Kidney epithelial cell (primary cell): Measurements from ENCODE around the gene CDH15. TPM values are rescaled to one million over a fixed set of nuclear protein-coding genes. Genes with fewer than 3 reads are reported as not detected.
"Not testable (repeated sequence)": the region's sequence is repeated elsewhere in the genome, so short reads cannot be mapped to it uniquely, and the experiment has no call there.

Source experiments
- DNase-seq: peaks from one replicate; pipeline ENCODE4 v3.0.0-alpha.2; 2010; ENCODE audit warnings: low read depth
- H3K27me3 ChIP-seq: 2 replicates; pipeline ENCODE4 v1.6.0; 2011; ENCODE audit warnings: low read length; ENCODE audit not compliant: control insufficient read depth, insufficient read depth
- H3K36me3 ChIP-seq: 2 replicates; pipeline ENCODE4 v1.5.1; 2011; ENCODE audit warnings: low read length; ENCODE audit not compliant: control insufficient read depth, insufficient read depth
- H3K4me3 ChIP-seq: 2 replicates; pipeline ENCODE4 v1.5.1; 2011; ENCODE audit warnings: low read depth, mild to moderate bottlenecking, control low read depth, low read length
- total RNA-seq: library from RNA; depleted of rRNA; stranded (reverse); fragments of >200 nt; gene quantifications from 2 replicates; pipeline ENCODE4 v1.2.3, GENCODE V29; 2015
- TF ChIP-seq, protein P1 (sequence below): IDR thresholded peaks from 2 replicates; pipeline ENCODE4 v1.5.1; 2011; ENCODE audit warnings: mild to moderate bottlenecking, moderate library complexity, low read length, control low read depth, inconsistent platforms; ENCODE audit not compliant: insufficient read depth, poor library complexity, severe bottlenecking

The CDH15 gene
- total RNA-seq, 1 donor from 2014 or later, result 0.50 TPM

DNA sequence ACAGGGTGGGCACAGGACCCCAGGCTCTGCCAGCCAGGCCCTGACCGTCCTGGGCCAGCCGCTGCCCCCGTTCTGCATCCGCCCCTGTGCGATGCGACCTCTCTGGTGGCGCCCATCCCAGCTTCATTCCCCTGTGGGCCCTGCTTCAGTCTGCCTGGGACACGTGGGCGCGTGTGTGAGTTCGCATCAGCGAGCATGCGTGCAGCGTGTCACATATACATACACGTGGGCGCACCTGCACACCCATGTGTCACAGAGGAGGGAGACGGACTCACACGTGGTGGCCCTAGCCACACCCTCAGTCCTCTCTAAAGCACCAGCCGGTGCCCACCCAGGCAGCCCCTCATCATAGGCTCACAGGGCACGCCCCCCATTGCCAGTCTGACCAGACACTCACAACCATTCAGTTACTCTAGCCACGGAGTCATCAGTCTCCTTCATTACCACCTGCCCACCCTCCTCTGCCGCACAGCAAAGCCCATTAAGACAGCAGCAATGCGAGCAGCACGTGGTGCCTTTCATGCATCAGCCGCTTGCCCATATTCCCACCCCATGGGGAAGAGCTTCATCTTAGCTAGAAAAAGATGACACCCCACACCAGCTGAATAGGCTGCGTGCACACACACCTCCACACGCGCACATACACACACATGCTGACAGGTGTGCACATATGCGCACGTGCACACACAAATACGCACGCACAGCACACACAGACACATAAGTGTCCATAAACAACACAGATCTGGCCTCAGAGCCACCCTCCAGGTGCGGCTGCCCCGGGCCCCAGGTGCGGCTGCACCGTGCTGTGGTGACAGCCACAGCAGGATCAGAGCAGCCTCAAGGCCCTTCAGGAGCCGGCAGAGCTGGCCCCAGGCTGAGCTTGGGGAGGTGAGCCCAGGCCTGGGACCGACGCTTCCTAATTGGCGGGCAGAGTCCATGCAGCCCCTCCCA is 9.5 kb upstream of the CDH15 start:
- DNase-seq, result no peak

DNA sequence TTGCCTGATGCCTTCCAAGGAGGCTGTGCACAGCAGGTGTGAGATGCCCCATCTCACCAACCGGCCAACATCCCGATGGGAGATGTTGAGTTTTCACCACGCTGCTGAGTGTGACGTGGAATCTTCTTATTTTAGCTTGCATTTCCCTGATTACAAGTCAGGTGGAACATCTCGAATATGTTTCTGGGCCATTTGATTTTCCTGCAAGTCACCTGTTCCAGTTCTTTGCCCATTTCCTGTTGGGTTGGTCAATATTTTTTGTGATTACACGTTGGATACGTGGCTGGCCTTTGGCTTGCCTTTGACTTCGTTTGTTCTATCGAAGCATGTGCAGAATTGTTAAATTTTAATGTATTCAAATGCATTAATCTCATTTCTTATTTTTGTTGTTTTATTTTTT is 8.3 kb upstream of the CDH15 start:
- Histone ChIP-seq H3K4me3 (no peak overlapping the region), H3K27me3 (peaks cover 30% of the 10 kb centered on the region), H3K36me3 (no peaks in the 10 kb centered on the region)
- no peak for DNase-seq
- TF ChIP-seq, protein P1, sequence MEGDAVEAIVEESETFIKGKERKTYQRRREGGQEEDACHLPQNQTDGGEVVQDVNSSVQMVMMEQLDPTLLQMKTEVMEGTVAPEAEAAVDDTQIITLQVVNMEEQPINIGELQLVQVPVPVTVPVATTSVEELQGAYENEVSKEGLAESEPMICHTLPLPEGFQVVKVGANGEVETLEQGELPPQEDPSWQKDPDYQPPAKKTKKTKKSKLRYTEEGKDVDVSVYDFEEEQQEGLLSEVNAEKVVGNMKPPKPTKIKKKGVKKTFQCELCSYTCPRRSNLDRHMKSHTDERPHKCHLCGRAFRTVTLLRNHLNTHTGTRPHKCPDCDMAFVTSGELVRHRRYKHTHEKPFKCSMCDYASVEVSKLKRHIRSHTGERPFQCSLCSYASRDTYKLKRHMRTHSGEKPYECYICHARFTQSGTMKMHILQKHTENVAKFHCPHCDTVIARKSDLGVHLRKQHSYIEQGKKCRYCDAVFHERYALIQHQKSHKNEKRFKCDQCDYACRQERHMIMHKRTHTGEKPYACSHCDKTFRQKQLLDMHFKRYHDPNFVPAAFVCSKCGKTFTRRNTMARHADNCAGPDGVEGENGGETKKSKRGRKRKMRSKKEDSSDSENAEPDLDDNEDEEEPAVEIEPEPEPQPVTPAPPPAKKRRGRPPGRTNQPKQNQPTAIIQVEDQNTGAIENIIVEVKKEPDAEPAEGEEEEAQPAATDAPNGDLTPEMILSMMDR, result no peak

More for the DNA sequence above, 9.5 kb upstream of the CDH15 start:
- Histone ChIP-seq H3K27me3 (peaks cover 27% of the 10 kb centered on the region), H3K36me3 (no peaks in the 10 kb centered on the region), H3K4me3 (no peak overlapping the region)
- TF ChIP-seq, protein P1, result no peak

DNA sequence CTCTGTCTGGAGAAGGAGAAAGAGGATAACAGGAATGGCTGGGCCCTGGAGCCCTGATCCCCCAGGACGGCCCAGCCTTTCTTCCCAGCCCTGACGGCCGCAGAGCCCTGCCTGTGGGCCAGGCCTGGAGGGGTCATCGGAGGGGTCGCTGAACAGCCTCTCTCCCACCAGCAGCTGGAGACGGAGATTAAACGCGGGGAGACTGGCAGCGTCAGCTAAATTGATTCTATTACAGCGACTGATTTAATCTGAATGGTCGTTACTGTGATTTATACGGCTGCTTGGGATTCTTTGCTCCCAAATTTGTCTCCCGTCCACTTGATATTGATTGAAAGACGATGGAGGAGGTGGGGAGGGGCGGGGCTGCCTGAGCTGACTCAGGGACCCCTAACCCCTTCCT is 7.1 kb upstream of the CDH15 start:
- no peak for DNase-seq
- TF ChIP-seq, protein P1, result no peak
- Histone ChIP-seq H3K4me3 (no peak overlapping the region), H3K36me3 (no peaks in the 10 kb centered on the region), H3K27me3 (peaks cover 39% of the 10 kb centered on the region)

DNA sequence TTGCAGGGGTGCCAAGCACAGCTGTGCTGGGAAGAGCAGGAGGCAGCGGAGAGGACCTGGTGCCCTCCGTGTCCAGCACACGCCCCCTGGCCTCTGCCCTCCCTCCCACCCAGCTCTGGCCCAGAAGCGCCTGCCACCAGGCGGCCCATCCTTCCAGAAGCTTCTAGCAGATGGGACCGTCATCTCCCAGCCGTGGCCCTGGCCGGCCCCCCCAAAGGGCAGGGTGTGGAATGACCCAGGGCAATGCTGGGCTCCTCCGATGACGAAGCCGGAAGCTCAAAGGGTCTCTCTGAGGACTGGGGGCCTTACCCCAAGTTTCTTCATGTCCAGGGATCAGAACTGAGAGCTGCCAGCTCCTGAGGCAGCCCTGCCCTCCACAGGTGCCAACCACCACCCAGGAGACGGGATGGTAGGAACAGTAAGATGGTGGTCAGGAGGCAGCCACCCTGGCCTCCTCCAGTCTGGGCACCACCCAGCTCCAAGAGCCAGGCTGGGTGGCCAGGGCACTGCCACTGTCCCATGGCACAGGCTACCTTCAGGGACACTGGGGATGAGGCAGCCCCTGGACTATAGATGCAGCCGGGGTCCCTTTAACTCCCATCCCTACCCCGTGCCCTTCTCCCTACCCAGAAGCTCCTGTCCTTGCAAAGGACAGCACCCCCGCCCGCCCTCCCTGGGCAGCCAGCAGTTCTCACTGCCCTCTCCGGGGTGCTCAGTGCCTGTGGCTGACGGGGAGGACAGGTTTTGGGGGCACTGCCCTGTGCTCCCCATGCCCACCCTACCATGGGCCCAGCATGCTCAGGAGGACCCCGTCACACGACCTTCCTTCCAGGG is 6.5 kb upstream of the CDH15 start:
- TF ChIP-seq, protein P1, result no peak
- Histone ChIP-seq H3K4me3 (no peak overlapping the region), H3K27me3 (peaks cover 46% of the 10 kb centered on the region), H3K36me3 (no peaks in the 10 kb centered on the region)
- no peak for DNase-seq

DNA sequence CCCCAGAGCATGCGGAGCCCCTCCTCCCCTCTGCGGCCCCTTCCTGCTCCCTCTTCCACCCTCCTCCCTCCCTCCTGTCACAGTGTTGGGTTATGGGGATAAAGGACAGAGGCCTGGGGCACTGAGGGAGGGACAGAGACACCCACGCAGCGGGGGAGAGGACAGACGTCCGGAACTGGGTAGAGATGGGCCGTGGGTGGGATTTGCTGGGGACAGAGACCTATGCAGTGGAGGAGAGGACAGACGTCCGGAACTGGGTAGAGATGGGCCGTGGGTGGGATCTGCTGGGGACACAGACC is 5.9 kb upstream of the CDH15 start:
- H3K27me3 ChIP-seq, result peaks cover 51% of the 10 kb centered on the region
- H3K36me3 ChIP-seq, DNase-seq, H3K4me3 ChIP-seq: not testable (repeated sequence)

DNA sequence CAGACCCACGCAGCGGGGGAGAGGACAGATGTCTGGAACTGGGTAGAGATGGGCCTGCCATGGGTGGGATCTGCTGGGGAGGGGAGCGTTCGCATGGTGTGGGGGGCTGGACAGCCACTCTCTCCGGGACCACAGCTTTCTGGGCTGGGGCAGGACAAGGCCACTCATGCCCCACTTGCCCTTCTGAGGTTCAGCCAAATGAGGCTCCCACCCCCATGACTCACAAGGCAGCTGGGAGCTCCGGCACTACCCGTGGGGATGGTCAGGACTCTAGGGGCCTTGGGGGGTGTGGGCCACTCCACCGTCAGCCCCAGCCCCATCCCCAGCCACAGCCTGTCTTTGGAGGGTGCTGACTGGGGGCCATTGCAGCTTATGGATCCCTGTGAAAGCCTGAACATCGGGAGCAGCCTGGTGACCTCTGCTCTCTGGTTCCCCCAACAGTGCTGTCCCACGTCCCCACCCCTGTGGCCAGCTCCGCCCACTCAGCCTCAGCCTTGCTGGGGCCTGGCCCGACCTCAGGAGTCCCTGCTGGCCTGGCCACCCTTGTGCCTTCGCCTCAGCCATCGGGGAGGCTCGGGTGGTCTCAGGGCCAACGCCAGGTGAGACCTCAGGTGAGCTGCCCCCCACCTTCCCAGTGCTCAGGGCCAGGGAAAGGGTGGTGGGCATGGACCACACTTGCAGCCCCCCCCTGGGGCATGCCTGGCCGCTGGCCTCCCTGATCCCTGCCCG is 4.7 kb upstream of the CDH15 start:
- DNase-seq, result no peak
- Histone ChIP-seq H3K36me3 (no peaks in the 10 kb centered on the region), H3K27me3 (peaks cover 62% of the 10 kb centered on the region), H3K4me3 (no peak overlapping the region)
- TF ChIP-seq, protein P1, result no peak
